HG02884 (cell line): ENCODE measurements around the gene DIP2C.
"Not testable (repeated sequence)": the region's sequence is repeated elsewhere in the genome, so short reads cannot be mapped to it uniquely, and the experiment has no call there.

Experiments used
- ATAC-seq: cut with Tn5 transposase; IDR thresholded peaks from one replicate; pipeline ENCODE4 v1.9.1; 2021; ENCODE audit warnings: mild to moderate bottlenecking, moderate library complexity; ENCODE audit not compliant: unreplicated experiment

The DIP2C gene

GRCh38 chr10:644076-644942, 45.2 kb downstream of the DIP2C start:
- ATAC-seq, result no peak

GRCh38 chr10:642186-642890, 47.1 kb downstream of the DIP2C start:
- ATAC-seq, result no peak

- ATAC-seq, result no peak
Measured at GRCh38 chr10:641149-642010, 48.1 kb downstream of the DIP2C start.

- ATAC-seq, result no peak
Measured at GRCh38 chr10:640673-641045, 48.8 kb downstream of the DIP2C start.

GRCh38 chr10:639751-640672, 49.5 kb downstream of the DIP2C start:
- no peak for ATAC-seq

GRCh38 chr10:639001-639750, 50.3 kb downstream of the DIP2C start:
- no peak for ATAC-seq

DNA sequence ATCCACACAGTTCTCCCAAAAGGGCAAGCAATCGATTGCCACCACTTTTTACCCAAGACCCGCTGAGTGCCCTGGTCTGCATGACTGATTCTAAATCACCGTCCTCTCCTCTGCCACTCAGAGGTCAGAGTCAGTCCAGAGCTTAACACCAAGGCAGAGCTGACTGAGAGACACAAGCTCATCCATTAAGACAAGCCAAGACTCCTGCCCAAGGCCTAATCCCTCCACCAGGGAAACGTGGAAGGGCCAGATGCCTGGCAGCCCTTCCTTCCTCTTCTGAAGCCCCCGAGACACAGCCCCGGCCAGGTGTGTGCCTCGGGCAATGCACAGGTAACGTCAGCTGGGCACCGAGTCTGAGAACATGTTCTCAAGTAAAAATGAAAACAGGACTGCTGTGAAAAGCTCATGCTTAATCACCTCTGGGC, 51.7 kb downstream of the DIP2C start:
- ATAC-seq, result no peak

GRCh38 chr10:637221-637620, 52.2 kb downstream of the DIP2C start:
- no peak for ATAC-seq

DNA sequence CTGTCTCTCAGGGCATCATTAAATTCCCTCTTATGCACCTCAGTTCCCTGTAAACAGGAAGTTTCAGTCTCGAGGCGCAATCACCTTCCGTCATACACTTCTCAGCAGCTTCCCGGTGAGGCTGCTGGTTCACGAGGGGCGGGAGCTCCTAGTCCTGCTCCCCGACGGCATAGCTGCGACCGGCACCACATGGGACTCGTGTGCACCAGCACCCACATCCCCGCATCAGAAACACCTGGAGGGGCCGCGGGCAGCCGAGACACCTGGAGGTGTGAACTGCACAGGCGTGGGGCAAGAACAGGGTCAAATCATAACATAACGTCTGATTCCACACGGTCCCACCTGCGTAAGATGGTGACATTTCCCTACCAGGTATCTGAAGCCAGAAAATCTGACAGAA, 52.7 kb downstream of the DIP2C start:
- no peak for ATAC-seq

GRCh38 chr10:636016-636730, 53.3 kb downstream of the DIP2C start:
- no peak for ATAC-seq

GRCh38 chr10:635088-635861, 54.2 kb downstream of the DIP2C start:
- ATAC-seq, result no peak

GRCh38 chr10:634256-634655, 55.2 kb downstream of the DIP2C start:
- ATAC-seq, result no peak

DNA sequence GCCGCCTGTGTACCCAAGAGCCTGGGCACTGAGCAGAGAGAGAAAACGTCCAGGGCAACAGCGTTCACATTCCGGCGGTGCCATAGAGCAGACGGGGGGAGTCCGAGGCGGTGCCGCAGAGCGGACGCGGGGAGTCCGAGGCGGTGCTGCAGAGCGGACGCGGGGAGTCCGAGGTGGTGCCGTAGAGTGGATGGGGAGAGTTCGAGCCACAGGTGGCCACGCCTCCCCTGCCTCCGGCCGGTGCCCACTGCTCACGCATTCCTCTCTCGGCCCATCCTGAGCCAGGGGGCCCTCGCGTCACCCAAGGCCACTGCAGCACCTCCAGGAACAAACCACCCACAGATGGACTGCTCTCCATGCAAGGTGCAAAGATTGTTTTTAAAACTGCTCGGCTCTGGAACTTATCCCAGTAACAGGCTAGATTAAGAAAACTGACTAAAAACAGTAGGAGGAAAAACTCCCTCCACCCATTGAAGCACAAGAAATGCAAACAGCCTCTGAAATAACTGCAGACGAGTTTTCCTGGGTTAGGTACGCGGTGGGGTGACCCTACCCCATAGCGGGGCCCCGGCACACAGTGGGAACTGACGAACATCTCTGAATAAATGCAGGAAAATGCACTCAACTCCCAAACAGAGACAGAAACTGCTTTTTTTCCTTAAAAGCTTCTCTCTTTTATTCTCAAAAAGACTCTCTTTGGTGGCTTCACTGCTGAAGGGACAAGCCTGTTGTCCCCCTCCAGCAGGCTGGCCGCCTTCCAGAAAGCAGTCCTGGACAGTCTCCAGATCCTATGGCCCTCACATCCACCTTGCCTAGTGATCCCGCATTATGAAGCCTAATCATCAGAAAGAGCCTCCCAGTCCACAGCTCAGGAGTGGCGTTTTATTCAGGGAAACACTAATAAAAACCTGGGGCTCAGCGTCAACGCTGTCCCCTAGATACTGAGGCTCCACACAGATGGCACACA, 55.9 kb downstream of the DIP2C start:
- ATAC-seq, result no peak

GRCh38 chr10:632807-633177, 56.7 kb downstream of the DIP2C start:
- not testable (repeated sequence) for ATAC-seq

GRCh38 chr10:632155-632806, 57.2 kb downstream of the DIP2C start:
- not testable (repeated sequence) for ATAC-seq

GRCh38 chr10:631266-631665, 58.2 kb downstream of the DIP2C start:
- ATAC-seq, result no peak
